Activated CD4-positive, alpha-beta T cell treated with anti-CD3 and anti-CD28 coated beads, Interleukin-2, amount 50 U/mL, for 24 hours (primary cell): ENCODE data around the gene UGT3A1.

Experiments used
- DNase-seq, 2 donors: peaks; one replicate each; pipeline ENCODE4 v3.0.0-alpha.2; 2020; ENCODE audit warnings: low read depth in 1 of 2, low spot score in 1 of 2

Gene UGT3A1

GRCh38 chr5:35919191-35919590 lies 72.0 kb downstream of the UGT3A1 start:
- no peak for DNase-seq

GRCh38 chr5:35908814-35909213 lies 82.4 kb downstream of the UGT3A1 start:
- DNase-seq: no peak

GRCh38 chr5:35908228-35908627 lies 83.0 kb downstream of the UGT3A1 start:
- DNase-seq: no peak

- DNase-seq: no peak
These were observed 86.6 kb downstream of the UGT3A1 start for GRCh38 chr5:35904443-35905132.

GRCh38 chr5:35903631-35904203 lies 87.5 kb downstream of the UGT3A1 start:
- DNase-seq: no peak

GRCh38 chr5:35902046-35902672 lies 89.0 kb downstream of the UGT3A1 start:
- no peak for DNase-seq
